Motor neuron (in vitro differentiated cells): ENCODE data around the gene AMBRA1. TPM values are rescaled to one million over a fixed set of nuclear protein-coding genes. Genes with fewer than 3 reads are reported as not detected.

ENCODE experiments used
- ATAC-seq, 8 experiments: fragments of 200-7000 bp; cut with Tn5 transposase; replicated peaks in 6 of 8; 2 replicates each; pipeline ENCODE4 v1.8.0; 2021; ENCODE audit warnings: mild to moderate bottlenecking in 8 of 8, moderate library complexity in 8 of 8
- H3K27ac ChIP-seq, 2 donors: fragments of 250-450 bp; sonication (Bioruptor Pico); 2 replicates each; pipeline ENCODE4 v1.9.0; 2021; ENCODE audit warnings: antibody characterized with exemption in 2 of 2, mild to moderate bottlenecking in 2 of 2, moderate library complexity in 1 of 2
- H3K4me1 ChIP-seq, 2 donors: fragments of 250-450 bp; sonication (Bioruptor Pico); replicated peaks in 1 of 2; 2 replicates each; pipeline ENCODE4 v1.6.1; 2021; ENCODE audit warnings: antibody characterized with exemption in 2 of 2, mild to moderate bottlenecking in 2 of 2, moderate library complexity in 1 of 2
- H3K4me3 ChIP-seq, 5 donors: fragments of 250-450 bp; sonication (Bioruptor Pico); 2 replicates each; pipeline ENCODE4 v1.9.0; 2021; ENCODE audit warnings: antibody characterized with exemption in 5 of 5, mild to moderate bottlenecking in 5 of 5, moderate library complexity in 4 of 5
- WGBS, 10 experiments: fragments of 450-650 bp; shearing (Covaris generic); methylation state at CpG; one replicate each; pipeline ENCODE4 v1.0.0; 2022; 5-methylcytosine and 5-hydroxymethylcytosine counted together
- in situ Hi-C, 9 experiments: fragments of 400-800 bp; cut with MboI; loops; one replicate each; pipeline ENCODE4 v1.15.0; 2021; ENCODE audit warnings: low sequenced_read_pairs in 9 of 9, low pct_unique_long_range_greater_than_20kb in 2 of 9; ENCODE audit not compliant: unreplicated experiment in 9 of 9
- total RNA-seq, 8 experiments: library from RNA; unstranded; fragments of 300-600 nt; gene quantifications; 2 replicates each; pipeline versions ENCODE4 v1.2.3 to v1.2.4, GENCODE V29; 2022

Gene AMBRA1
- total RNA-seq, 8 experiments from 2014 or later: 20.2 to 44.3 (median 24.9) TPM

DNA sequence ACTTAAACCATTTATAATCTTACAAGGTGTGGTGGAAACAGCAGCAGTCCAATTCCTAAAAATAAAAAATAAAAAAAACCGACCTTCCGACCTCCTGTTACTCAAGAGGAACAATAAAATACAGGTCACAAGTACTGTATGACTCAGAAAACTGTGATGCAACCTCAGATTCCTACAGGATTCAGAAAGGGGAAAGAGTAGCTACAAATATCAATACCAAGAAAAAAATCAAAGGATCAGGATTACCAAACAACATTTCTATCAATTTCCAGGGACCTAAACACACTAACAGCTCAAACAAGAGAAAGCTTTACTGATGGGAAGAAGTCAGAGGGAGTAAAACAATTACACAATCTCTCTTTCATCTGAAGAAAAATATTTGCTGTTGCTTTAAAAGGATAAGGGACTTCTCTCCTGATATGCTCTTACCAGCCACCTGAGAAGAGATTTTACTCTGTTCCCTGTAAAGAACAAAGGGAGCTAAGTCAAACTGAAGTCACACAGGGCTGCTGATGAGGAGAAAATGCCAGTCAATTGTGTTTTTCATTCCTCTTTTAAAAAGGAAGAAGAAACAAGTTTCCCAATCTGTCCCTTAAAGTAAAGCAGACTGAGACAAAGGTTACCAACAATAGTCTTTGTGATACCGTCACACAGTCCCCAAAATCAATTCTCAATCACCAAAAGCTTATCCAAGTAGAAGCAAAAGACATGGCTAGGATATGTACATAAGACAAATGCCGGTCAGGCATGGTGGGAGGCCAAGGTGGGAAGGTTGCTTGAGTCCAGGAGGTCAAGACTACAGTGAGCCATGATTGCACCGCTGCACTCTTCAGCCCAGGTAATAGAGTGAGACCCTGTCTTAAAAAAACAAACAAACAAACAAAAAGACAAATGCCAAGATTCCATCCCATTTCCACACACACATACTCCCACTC is 39.3 kb downstream of the AMBRA1 start:
- peak; percentile 63 to 90 (median 72) for ATAC-seq
- Histone ChIP-seq H3K27ac (peak overlapping the region in 1 of 2 donors; percentile 52), H3K4me1 (peaks cover 6 to 11% of the 10 kb centered on the region in 2 donors), H3K4me3 (no peak overlapping the region)
- in situ Hi-C loops: no loop called here
- 41 to 94% (median 68%) methylated on average over 2 to 5 of the region's 5 CpGs for WGBS, 10 experiments

DNA sequence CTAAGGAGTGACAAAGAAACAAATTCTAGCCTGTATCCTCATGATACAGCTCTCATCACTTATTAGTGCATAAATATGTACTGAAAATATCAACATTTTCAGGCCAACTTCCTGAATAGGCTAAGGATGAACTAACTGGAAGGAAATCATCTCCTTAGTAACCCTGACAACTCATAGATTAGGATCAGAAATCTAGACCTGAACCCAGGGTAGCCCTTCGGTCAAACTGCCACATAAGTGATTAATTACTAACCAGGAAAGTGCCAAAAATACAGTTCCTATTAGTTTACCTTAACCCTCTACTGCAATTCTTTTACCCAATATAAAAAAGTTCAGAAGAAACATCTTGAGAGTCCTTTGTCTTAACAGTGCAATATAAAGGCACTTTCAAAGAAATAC is 40.0 kb downstream of the AMBRA1 start:
- Histone ChIP-seq H3K4me3 (no peak overlapping the region), H3K27ac (no peak overlapping the region), H3K4me1 (peaks cover 6 to 11% of the 10 kb centered on the region in 2 donors)
- 0 to 100% (median 54%) methylated on average over 1 of the region's 1 CpG; no CpG with 5 or more reads in 4 of the 10 experiments for WGBS, 10 experiments
- peak in 7 of 8 experiments; percentile 9 to 64 (median 24) for ATAC-seq
- in situ Hi-C loops: no loop called here

DNA sequence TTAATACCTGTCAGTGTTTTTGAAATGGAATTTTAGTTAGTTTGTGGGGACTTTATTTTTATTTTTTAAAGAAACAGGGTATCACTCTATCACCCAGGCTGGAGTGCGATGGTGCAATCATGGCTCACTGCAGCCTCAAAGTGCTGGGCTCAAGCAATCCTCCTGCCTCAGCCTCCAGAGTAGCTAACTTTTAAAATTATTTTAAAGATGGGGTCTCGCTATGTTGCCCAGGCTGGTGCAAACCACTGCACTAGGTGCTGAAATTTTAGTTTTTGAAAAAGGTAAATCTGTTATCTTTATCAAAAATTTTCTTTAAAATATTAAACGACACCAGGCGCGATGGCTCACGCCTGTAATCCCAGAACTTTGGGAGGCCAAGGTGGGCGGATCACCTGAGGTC is 42.6 kb downstream of the AMBRA1 start:
- 90 to 100% (median 96%) methylated on average over 1 to 6 of the region's 7 CpGs; no CpG with 5 or more reads in 1 of the 10 experiments for WGBS, 10 experiments
- Histone ChIP-seq H3K4me3 (no peak overlapping the region), H3K27ac (no peak overlapping the region), H3K4me1 (peaks cover 6 to 11% of the 10 kb centered on the region in 2 donors)
- in situ Hi-C loops: no loop called here
- ATAC-seq: no peak

DNA sequence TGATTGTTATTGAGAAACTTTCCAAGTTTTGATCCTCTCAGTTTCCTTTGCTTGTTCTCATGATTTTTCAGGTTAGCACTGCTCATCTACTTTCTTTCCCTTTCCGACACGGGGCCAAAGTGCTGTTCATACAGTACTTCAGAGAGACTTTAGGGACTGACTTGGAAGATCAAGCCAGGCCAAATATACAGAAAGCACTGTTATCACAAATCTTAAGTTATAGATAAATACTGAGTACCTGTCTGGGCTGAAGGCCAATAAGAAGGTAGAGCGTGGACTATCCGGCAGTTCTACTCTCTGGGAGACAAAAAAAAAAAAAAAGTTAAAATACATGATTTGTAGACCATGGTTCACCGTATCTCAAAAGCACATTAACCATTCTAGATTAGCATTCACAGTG is 46.2 kb downstream of the AMBRA1 start:
- no peak for ATAC-seq
- no peaks in the 10 kb centered on the region for H3K4me1 ChIP-seq
- H3K4me3 ChIP-seq: no peak overlapping the region
- no peak overlapping the region for H3K27ac ChIP-seq
- 66 to 100% (median 97%) methylated on average over 3 to 5 of the region's 5 CpGs; no CpG with 5 or more reads in 1 of the 10 experiments for WGBS, 10 experiments
- in situ Hi-C loops: loop anchor here in 2 of 9 experiments (25.0 kb wide), 1 partner anchor 160 kb away; the partner anchor contains the start of genes CHRM4 (in 2 of the 2) and MDK (in 2 of the 2)

DNA sequence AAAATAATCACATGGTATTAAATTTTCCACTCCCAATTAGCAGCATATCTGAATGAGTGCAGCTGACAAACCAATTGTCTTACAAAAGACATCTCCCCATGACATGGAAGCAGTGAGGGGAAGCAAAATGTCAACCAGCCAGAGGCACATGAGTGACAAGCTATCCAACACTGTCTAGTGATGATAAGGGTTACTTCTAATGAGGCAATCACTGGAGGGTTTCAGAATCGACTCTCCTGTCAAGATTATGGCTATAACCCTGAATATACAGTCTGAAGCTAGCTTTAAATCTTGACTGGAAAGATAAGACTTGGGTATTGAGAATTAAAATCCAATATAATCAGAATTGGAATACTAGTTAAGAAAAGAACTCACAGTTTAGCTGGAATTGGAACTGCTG is 50.3 kb downstream of the AMBRA1 start:
- no peak for ATAC-seq
- WGBS, 10 experiments: 50 to 100% (median 83%) methylated on average over 1 of the region's 1 CpG; no CpG with 5 or more reads in 5 of the 10 experiments
- in situ Hi-C loops: loop anchor here in 2 of 9 experiments (25.0 kb wide), 1 partner anchor 156 kb away; the partner anchor contains the start of genes CHRM4 (in 2 of the 2) and MDK (in 2 of the 2)
- H3K27ac ChIP-seq: no peak overlapping the region
- no peaks in the 10 kb centered on the region for H3K4me1 ChIP-seq
- H3K4me3 ChIP-seq: no peak overlapping the region

DNA sequence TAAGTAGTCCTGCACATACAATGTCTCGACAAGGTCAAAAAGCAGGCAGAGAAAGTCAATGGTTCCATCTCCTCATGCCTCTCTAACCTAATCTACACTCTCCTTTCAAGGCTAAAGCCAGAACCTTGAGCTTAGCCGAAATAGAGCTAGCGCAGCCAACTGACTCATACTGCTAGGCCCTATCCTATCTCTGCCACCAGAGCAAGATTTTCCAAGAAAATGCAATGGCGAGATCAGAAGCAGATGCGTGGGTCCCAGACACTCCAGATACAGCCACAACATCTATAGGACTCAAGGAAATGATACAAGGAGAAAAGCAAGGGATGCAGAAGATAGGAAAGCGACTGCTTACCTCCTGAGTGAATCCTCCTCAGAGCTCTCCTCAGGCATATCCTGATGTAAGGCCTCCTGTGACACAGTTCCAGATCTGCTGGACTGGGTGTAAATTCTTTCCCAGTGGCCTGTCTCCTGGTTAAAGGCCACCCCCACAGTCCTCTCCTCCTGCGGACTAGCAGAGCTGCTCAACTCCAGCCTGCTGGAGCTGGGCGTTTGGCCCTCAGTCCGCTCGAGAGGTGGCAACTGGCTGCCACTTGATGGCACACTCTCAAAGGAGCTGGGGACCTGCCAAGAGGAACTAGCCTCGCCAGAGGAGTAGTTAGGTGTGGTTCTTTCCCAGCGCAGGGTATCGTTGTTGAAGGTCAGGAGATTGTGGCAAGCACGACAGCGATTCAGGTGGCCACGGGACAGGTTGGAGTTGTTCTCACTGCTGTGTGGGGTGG is 52.0 kb downstream of the AMBRA1 start:
- Histone ChIP-seq H3K27ac (no peak overlapping the region), H3K4me3 (no peak overlapping the region), H3K4me1 (peaks cover 0 to 4% of the 10 kb centered on the region in 2 donors)
- WGBS, 10 experiments: 87 to 100% (median 96%) methylated on average over 1 to 13 of the region's 16 CpGs; no CpG with 5 or more reads in 1 of the 10 experiments
- in situ Hi-C loops: loop anchor here in 2 of 9 experiments (25.0 kb wide), 1 partner anchor 154 kb away; the partner anchor contains the start of genes CHRM4 (in 2 of the 2) and MDK (in 2 of the 2)
- no peak for ATAC-seq

DNA sequence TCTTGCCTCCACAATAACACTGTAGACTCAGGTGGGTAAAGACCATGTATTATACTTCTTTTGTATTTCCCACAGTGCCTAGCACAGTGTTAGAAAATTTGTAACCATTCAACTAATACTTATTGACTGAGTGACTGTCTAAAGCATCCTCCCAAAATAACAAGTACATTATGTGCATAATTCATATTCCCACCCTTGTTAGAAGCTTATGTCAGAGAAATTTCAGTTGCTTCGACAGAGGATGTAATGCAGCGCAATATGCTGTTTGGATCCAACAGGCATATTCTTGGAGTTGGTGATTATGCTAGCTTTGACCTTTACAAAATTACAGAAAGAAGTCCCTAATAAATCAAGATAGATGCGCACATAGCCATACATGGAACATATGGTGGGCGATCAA is 53.0 kb downstream of the AMBRA1 start:
- in situ Hi-C loops: loop anchor here in 2 of 9 experiments (25.0 kb wide), 1 partner anchor 154 kb away; the partner anchor contains the start of genes CHRM4 (in 2 of the 2) and MDK (in 2 of the 2)
- peaks cover 0 to 4% of the 10 kb centered on the region in 2 donors for H3K4me1 ChIP-seq
- ATAC-seq: peak in 3 of 8 experiments; percentile 60 to 85 (median 81)
- no peak overlapping the region for H3K27ac ChIP-seq
- H3K4me3 ChIP-seq: no peak overlapping the region
- 15 to 100% (median 95%) methylated on average over 1 to 4 of the region's 4 CpGs; no CpG with 5 or more reads in 1 of the 10 experiments for WGBS, 10 experiments

DNA sequence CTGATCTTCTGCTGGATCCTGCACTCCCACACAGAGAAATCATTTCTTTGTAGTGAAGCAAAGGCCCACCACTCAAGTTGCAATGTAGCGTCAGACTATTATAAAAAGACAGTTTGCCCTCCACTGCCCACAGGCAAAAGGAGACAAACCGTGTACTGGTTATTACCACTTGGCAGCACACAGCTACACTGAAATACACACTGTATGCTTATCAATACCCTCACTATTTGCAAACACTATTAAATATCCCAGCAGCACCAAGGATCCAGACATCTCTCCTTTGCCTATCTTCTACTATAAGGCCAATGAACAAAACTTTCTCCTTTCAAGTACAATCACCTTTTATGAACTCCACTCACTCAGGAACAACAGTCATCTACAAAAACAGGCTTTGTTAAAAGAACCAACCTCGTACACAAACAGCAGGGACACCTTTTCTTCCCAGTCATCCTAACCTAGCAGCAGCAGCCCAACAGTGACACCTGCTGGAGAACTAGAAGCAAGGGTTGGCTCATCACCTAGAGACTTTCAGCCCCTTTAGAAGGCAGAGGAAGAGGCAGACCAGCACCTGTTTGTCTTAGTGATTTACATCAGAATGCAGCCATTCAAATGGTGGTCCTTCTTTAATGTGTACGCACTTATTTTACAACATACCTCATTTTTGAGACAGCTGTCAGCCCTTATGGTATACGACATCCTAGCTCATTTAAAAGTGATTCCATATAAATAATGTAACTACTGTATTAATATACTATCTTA is 56.1 kb downstream of the AMBRA1 start:
- in situ Hi-C loops: loop anchor here in 3 of 9 experiments (10.0 to 25.0 kb wide), 2 partner anchors 143 to 150 kb away; partner anchors contain the start of genes CHRM4 (in 3 of the 3) and MDK (in 2 of the 3)
- Histone ChIP-seq H3K4me3 (no peak overlapping the region), H3K27ac (no peak overlapping the region), H3K4me1 (peaks cover 0 to 4% of the 10 kb centered on the region in 2 donors)
- 27 to 80% (median 46%) methylated on average over 1 to 5 of the region's 5 CpGs for WGBS, 10 experiments
- peak; percentile 73 to 98 (median 90) for ATAC-seq

DNA sequence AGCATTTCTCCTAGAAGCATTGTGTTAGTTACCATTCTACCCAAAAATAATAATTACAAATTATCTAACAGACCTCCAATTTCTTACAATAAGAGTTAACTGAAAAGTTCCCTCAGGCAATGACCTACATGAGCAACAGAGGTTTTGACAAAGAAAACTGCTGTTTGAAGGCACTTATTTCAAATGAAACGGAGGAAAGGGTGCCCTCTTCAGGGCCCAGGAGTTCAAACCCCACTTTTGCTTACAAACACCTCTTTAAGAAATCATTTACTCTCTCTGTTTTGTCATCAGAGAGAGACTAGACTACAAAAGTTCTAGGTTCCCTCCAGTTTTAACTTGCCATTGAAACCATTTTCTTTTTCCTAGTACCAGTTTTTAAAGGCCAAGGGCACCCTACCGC is 56.7 kb downstream of the AMBRA1 start:
- H3K27ac ChIP-seq: no peak overlapping the region
- WGBS, 10 experiments: 25 to 100% (median 53%) methylated on average over 1 to 2 of the region's 2 CpGs; no CpG with 5 or more reads in 4 of the 10 experiments
- H3K4me1 ChIP-seq: peaks cover 0 to 4% of the 10 kb centered on the region in 2 donors
- in situ Hi-C loops: loop anchor here in 3 of 9 experiments (10.0 to 25.0 kb wide), 2 partner anchors 142 to 150 kb away; partner anchors contain the start of genes CHRM4 (in 3 of the 3) and MDK (in 2 of the 3)
- H3K4me3 ChIP-seq: no peak overlapping the region
- ATAC-seq: peak in 1 of 8 experiments; percentile 12

DNA sequence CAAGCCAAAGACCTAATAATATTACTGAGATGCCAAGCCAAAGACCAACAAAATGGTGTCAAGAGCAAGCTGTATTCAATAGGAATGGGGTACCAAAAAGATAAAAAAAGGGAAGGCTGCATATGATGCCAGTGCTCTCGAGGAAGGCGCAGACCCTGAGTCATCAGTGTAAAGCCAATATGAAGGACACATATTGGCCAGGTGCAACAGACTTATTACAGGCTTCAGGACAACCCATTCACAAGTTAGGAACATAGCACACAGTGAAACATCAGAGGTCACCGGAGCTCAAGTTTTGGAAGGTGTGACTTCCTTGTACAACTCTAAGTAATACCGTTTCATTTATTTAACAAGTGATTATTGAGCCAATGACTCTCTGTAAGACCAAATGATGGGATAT is 58.1 kb downstream of the AMBRA1 start:
- H3K27ac ChIP-seq: no peak overlapping the region
- in situ Hi-C loops: loop anchor here in 3 of 9 experiments (10.0 to 25.0 kb wide), 2 partner anchors 141 to 148 kb away; partner anchors contain the start of genes CHRM4 (in 3 of the 3) and MDK (in 2 of the 3)
- ATAC-seq: no peak
- no peak overlapping the region for H3K4me3 ChIP-seq
- WGBS, 10 experiments: 81 to 100% (median 97%) methylated on average over 1 to 4 of the region's 4 CpGs; no CpG with 5 or more reads in 1 of the 10 experiments
- peaks cover 0 to 4% of the 10 kb centered on the region in 2 donors for H3K4me1 ChIP-seq

DNA sequence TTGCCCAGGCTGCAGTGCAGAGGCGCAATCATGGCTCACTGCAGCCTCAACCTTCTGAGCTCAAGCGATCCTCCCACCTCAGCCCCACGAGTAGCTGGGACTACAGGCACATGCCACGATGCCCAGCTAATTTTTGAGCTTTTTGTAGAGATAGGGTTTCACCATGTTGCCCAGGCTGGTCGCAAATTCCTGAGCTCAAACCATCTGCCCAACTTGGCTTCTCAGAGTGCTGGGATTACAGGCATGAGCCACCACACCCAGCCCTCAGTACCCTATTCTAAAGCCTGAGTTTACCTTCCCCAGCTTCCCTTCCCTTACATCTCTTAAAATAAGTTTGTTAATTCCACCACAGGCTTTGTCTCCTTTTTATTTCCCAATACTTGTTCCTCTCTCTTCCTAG is 59.1 kb downstream of the AMBRA1 start:
- in situ Hi-C loops: loop anchor here in 3 of 9 experiments (10.0 to 25.0 kb wide), 2 partner anchors 140 to 147 kb away; partner anchors contain the start of genes CHRM4 (in 3 of the 3) and MDK (in 2 of the 3)
- Histone ChIP-seq H3K4me1 (peaks cover 0 to 4% of the 10 kb centered on the region in 2 donors), H3K27ac (no peak overlapping the region), H3K4me3 (no peak overlapping the region)
- WGBS, 10 experiments: 68 to 100% (median 92%) methylated on average over 2 to 4 of the region's 5 CpGs; no CpG with 5 or more reads in 3 of the 10 experiments
- ATAC-seq: no peak
